ENCODE measurements around the gene TRPM4. TPM values are rescaled to one million over a fixed set of nuclear protein-coding genes. Genes with fewer than 3 reads are reported as not detected.
"Not testable (repeated sequence)": the region's sequence is repeated elsewhere in the genome, so short reads cannot be mapped to it uniquely, and the experiment has no call there.

The TRPM4 gene
- total RNA-seq, 6 experiments from 2014 or later = 9.2 to 31.1 (median 14.3) TPM

DNA sequence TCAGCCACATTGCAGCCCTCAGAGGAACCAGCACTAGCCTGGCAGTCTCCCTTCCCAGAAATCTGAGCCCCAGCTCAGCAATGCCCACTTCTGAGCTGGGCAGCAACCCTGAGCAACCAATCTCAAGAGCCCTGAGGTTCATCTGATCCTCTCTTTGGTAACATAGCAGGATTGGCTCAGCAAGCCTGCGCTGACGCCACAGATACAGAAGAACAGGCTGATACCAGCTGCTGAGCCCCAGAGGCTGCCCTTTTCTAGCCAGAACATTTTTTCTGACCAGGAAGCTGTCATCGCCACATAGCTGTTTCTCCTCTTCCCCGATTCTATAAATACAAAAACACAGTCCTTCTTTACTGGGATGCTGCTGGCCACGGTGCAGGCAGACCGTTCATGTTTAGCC lies 59.8 kb downstream of the TRPM4 start:
- intact Hi-C loops (cut with DNase I) = no loop called here
- H3K4me1 ChIP-seq = peaks cover 0 to under 1% (median 0%) of the 10 kb centered on the region in 4 donors
- H3K27me3 ChIP-seq = no peaks in the 10 kb centered on the region
- H3K27ac ChIP-seq = no peak overlapping the region
- DNase-seq = peak in 1 of 3 donors; percentile 21
- WGBS (ENCODE audit: insufficient coverage, low coverage, low lambda C conversion rate, missing lambda C conversion rate) = 70% methylated on average over 2 of the region's 6 CpGs
- TF ChIP-seq POLR2A (IDR thresholded peaks at IDR 0.05) = no peak
- TF ChIP-seq, protein P1, sequence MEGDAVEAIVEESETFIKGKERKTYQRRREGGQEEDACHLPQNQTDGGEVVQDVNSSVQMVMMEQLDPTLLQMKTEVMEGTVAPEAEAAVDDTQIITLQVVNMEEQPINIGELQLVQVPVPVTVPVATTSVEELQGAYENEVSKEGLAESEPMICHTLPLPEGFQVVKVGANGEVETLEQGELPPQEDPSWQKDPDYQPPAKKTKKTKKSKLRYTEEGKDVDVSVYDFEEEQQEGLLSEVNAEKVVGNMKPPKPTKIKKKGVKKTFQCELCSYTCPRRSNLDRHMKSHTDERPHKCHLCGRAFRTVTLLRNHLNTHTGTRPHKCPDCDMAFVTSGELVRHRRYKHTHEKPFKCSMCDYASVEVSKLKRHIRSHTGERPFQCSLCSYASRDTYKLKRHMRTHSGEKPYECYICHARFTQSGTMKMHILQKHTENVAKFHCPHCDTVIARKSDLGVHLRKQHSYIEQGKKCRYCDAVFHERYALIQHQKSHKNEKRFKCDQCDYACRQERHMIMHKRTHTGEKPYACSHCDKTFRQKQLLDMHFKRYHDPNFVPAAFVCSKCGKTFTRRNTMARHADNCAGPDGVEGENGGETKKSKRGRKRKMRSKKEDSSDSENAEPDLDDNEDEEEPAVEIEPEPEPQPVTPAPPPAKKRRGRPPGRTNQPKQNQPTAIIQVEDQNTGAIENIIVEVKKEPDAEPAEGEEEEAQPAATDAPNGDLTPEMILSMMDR (IDR thresholded peaks at IDR 0.05) = no peak
- H3K4me3 ChIP-seq = no peak overlapping the region
- H3K9me3 ChIP-seq = no peaks in the 10 kb centered on the region
- no peak for ATAC-seq
- no peaks in the 10 kb centered on the region for H3K36me3 ChIP-seq

DNA sequence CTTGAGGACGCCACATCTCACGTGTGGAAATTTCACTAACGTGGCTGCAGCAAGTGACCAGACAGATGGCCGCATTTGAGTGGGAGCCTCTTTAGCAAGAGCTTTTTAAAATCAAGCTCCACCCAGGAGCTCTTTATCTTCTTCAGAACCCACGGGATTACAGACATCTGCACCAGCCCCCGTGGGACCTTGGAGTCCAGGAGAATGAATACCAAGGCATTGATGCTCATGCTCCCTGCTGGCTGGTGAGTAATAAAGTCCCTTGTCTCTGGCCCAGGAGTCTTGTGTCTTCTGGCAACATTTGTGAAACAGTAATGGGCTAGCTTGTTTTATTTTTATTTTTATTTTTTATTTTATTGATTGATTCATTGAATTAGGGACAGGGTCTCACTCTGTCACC lies 64.4 kb downstream of the TRPM4 start:
- intact Hi-C loops (cut with DNase I) = no loop called here
- WGBS (ENCODE audit: insufficient coverage, low coverage, low lambda C conversion rate, missing lambda C conversion rate) = 69% methylated on average over 5 of the region's 6 CpGs

DNA sequence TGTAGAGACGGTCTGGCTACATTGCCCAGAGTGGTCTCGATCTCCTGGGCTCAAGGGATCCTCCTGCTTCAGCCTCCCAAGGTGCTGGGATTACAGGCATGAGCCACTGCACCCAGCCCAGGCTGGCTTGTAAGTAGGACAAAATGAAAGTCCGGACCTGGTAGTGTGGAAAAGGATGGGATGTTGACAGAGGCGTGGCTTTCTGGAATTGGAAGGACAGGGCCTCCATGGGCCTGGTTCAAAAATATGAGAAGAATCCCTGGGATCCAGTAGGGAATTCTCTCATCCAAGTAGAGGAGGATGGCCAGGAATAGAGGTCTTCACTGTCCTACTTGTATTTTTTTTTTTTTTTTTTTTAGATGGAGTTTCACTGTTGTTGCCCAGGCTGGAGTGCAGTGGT lies 64.9 kb downstream of the TRPM4 start:
- H3K4me3 ChIP-seq = no peak overlapping the region
- no peaks in the 10 kb centered on the region for H3K27me3 ChIP-seq
- intact Hi-C loops (cut with DNase I) = no loop called here
- DNase-seq (peak in 1 of 3 donors; percentile 4), ATAC-seq (no peak)
- no peaks in the 10 kb centered on the region for H3K9me3 ChIP-seq
- TF ChIP-seq, protein P1 (IDR thresholded peaks at IDR 0.05) = no peak
- TF ChIP-seq POLR2A (IDR thresholded peaks at IDR 0.05) = no peak
- H3K4me1 ChIP-seq = no peaks in the 10 kb centered on the region
- WGBS (ENCODE audit: insufficient coverage, low coverage, low lambda C conversion rate, missing lambda C conversion rate) = 75% methylated on average over 4 of the region's 4 CpGs
- H3K27ac ChIP-seq = no peak overlapping the region
- no peaks in the 10 kb centered on the region for H3K36me3 ChIP-seq

More for the DNA sequence above, 64.4 kb downstream of the TRPM4 start:
- no peaks in the 10 kb centered on the region for H3K27me3 ChIP-seq
- ATAC-seq (no peak), DNase-seq (peak in 1 of 3 donors; percentile 3)
- no peak overlapping the region for H3K27ac ChIP-seq
- H3K9me3 ChIP-seq = no peaks in the 10 kb centered on the region
- TF ChIP-seq, protein P1 (IDR thresholded peaks at IDR 0.05) = no peak
- TF ChIP-seq POLR2A (IDR thresholded peaks at IDR 0.05) = no peak
- no peaks in the 10 kb centered on the region for H3K36me3 ChIP-seq
- H3K4me3 ChIP-seq = no peak overlapping the region
- H3K4me1 ChIP-seq = no peaks in the 10 kb centered on the region

DNA sequence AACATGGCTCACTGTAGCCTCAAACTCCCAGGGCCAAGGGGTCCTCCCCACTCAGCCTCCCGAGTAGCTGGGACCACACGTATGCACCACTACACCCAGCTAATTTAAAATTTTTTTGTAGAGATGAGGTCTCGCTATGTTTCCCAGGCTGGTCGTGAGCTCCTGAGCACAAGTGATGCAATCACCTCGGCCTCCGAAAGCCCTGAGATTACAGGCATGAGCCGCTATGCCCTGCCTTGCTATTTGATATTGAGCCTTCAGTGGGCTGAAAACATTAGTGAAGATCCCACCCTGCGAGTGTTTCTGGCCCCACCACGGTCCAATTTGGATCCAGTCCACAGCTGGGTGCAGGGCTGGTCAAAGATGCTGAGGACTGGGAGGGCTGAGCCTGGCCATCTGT lies 65.9 kb downstream of the TRPM4 start:
- H3K27me3 ChIP-seq = no peaks in the 10 kb centered on the region
- WGBS (ENCODE audit: insufficient coverage, low coverage, low lambda C conversion rate, missing lambda C conversion rate) = 85% methylated on average over 5 of the region's 9 CpGs
- H3K9me3 ChIP-seq = no peaks in the 10 kb centered on the region
- no peaks in the 10 kb centered on the region for H3K4me1 ChIP-seq
- intact Hi-C loops (cut with DNase I) = no loop called here
- DNase-seq = peak in 1 of 3 donors; percentile 42
- ATAC-seq = no peak
- H3K36me3 ChIP-seq = no peaks in the 10 kb centered on the region
- no peak for TF ChIP-seq POLR2A (IDR thresholded peaks at IDR 0.05)
- no peak overlapping the region for H3K4me3 ChIP-seq
- H3K27ac ChIP-seq = no peak overlapping the region

DNA sequence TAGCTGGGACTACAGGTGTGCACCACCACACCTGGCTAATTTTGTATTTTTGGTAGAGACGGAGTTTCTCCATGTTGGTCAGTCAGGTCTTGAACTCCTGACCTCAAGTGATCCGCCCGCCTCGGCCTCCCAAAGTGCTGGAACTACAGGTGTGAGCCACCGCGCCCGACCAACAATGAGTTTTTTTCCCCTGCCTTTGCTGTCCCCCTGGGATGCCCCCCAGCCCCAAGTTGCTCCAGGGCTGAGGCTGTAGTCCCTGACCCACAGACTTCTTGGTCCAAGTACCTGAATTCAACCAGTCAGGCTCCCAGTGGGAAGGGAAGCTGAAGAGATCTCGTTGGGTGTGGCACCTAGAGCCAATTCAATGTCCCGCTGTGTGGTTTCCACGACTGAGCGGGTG lies 66.8 kb downstream of the TRPM4 start:
- intact Hi-C loops (cut with DNase I); H3K9me3 ChIP-seq; H3K4me1 ChIP-seq; H3K36me3 ChIP-seq; H3K27me3 ChIP-seq; H3K4me3 ChIP-seq; H3K27ac ChIP-seq: not testable (repeated sequence)
- ATAC-seq (peak in 1 of 4 donors; percentile 13), DNase-seq (peak in 1 of 3 donors; percentile 27)
- 93% methylated on average over 6 of the region's 11 CpGs for WGBS (ENCODE audit: insufficient coverage, low coverage, low lambda C conversion rate, missing lambda C conversion rate)

DNA sequence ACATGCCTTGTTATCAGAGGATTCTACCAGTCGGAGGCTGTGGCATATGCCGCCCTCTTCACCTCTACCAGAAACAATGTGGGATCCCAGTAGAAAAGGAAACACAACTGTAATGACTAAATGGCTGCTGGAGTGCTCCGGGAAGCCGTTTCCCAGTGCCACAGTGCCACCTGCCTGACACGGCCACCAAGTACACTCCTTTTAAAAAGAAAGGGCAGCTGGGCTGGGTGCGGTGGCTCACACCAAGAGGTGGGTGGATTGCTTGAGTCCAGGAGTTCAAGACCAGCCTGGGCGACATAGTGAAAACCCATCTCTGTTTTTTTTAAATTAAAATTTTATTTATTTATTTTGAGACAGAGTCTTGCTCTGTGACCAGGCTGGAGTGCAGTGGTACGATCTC lies 67.3 kb downstream of the TRPM4 start:
- peak; percentile 66 to 92 (median 84) for ATAC-seq
- Histone ChIP-seq H3K9me3 (no peaks in the 10 kb centered on the region), H3K4me1 (no peaks in the 10 kb centered on the region), H3K27me3 (no peaks in the 10 kb centered on the region), H3K27ac (no peak overlapping the region), H3K36me3 (no peaks in the 10 kb centered on the region), H3K4me3 (no peak overlapping the region)
- DNase-seq = peak; percentile 56 to 62 (median 61)
- WGBS (ENCODE audit: insufficient coverage, low coverage, low lambda C conversion rate, missing lambda C conversion rate) = 16% methylated on average over 7 of the region's 8 CpGs
- intact Hi-C loops (cut with DNase I) = no loop called here
- TF ChIP-seq, protein P1 (IDR thresholded peaks at IDR 0.05) = peak; percentile 31 to 54 (median 43)
- no peak for TF ChIP-seq POLR2A (IDR thresholded peaks at IDR 0.05)
